Measurements from ENCODE around the gene FXR2. TPM values are rescaled to one million over a fixed set of nuclear protein-coding genes. Genes with fewer than 3 reads are reported as not detected.

Gene FXR2
- total and polyA plus RNA-seq, 2 donors (not counting 3 experiments of a cell fraction or from before 2014, with no cell fraction given), result 40.1 to 48.9 TPM

GRCh38 chr17:7548585-7549400, 65.9 kb downstream of the FXR2 start, which contains the start of gene TNFSF12:
TSS of gene TNFSF12 (plus strand) at chr17:7549058. CDS start at chr17:7549154, 96 bp downstream.
- H3K9ac ChIP-seq (replicated peaks; ENCODE audit: extremely low read depth, insufficient read depth, low read length), result peak within 1 kb of the TSS; percentile 49
- intact Hi-C loops (cut with micrococcal nuclease), result no loop called here
- FAIRE-seq (peak; percentile 67), DNase-seq (ENCODE audit: low read depth, low spot score) (peak; percentile 40)
- H3K79me2 ChIP-seq (ENCODE audit: control insufficient read depth, insufficient read depth, low read length), result no peaks in the 10 kb centered on the region
- H3K9me3 ChIP-seq (replicated peaks; ENCODE audit: control insufficient read depth, insufficient read depth, low read length), result no peaks in the 10 kb centered on the region
- H3K4me2 ChIP-seq (ENCODE audit: insufficient read depth, low read length), result peak within 1 kb of the TSS; percentile 87
- no peaks in the 10 kb centered on the region for H3K27me3 ChIP-seq (ENCODE audit: control insufficient read depth in 2 of 2, insufficient read depth in 2 of 2, low read length in 2 of 2)
- TF ChIP-seq POLR2AphosphoS5 (IDR thresholded peaks at IDR 0.05; ENCODE audit: insufficient read depth, low read depth, low read length) (peak; percentile 32), MYC (IDR thresholded peaks at IDR 0.05; ENCODE audit: low read depth, low read length) (no peak), CTCF (IDR thresholded peaks at IDR 0.05; ENCODE audit: extremely low read depth in 1 of 2, insufficient read depth in 1 of 2, low read depth in 1 of 2, low read length in 2 of 2) (peak in 1 of 2 donors; percentile 31), EZH2 (IDR thresholded peaks at IDR 0.05; ENCODE audit: borderline replicate concordance, low read depth, low read length, severe bottlenecking) (no peak), MAX (IDR thresholded peaks at IDR 0.05; ENCODE audit: insufficient read depth, insufficient read length) (no peak), GATA2 (IDR thresholded peaks at IDR 0.05; ENCODE audit: insufficient read depth, insufficient read length, low read depth, low read length) (no peak), POLR2A (IDR thresholded peaks at IDR 0.05; ENCODE audit: low read depth, low read length) (peak; percentile 72)
- CTCF ChIA-PET, result interaction anchor here (0.8 to 5.1 kb wide), 5 partner anchors 9 to 34 kb away, joined by 3 to 32 read pairs (median 4); partner anchors contain the start of gene TNFSF13
- peak within 1 kb of the TSS; percentile 24 to 60 (median 40) for H3K4me3 ChIP-seq (replicated peaks in 1 of 3; ENCODE audit: insufficient read depth in 1 of 3, low read depth in 1 of 3, low read length in 3 of 3)
- no TSS peak for BruUV-seq (replicated peaks)
- peak within 1 kb of the TSS; percentile 68 for H2AFZ ChIP-seq (ENCODE audit: low read depth, low read length)
- H3K4me1 ChIP-seq (ENCODE audit: control insufficient read depth, extremely low read depth, insufficient read depth, low read length), result peaks cover 10% of the 10 kb centered on the region
- no peak within 1 kb of the TSS for H3K27ac ChIP-seq (ENCODE audit: insufficient read depth, low read depth, low read length)
- H4K20me1 ChIP-seq (replicated peaks; ENCODE audit: control insufficient read depth, extremely low read depth, insufficient read depth, low read length), result no peaks in the 10 kb centered on the region
- H3K9me1 ChIP-seq (replicated peaks; ENCODE audit: control insufficient read depth, extremely low read depth, insufficient read depth, low read length), result no peaks in the 10 kb centered on the region
- POLR2A ChIA-PET, result no interaction called here
- no peaks in the 10 kb centered on the region for H3K36me3 ChIP-seq (ENCODE audit: control insufficient read depth in 2 of 2, extremely low read depth in 1 of 2, insufficient read depth in 2 of 2, low read length in 2 of 2)
- dilution Hi-C loops (cut with MboI; ENCODE audit: extremely low pct_ligation_motif_present, low sequenced_read_pairs), result no loop called here

All from endothelial cell of umbilical vein (primary cell).